GM11168 (cell line): ENCODE results near the gene COPA.
"Not testable (repeated sequence)": the region's sequence is repeated elsewhere in the genome, so short reads cannot be mapped to it uniquely, and the experiment has no call there.

Experiments
- in situ Hi-C: fragments of 300-500 bp; cut with MboI; formaldehyde crosslinking; loops from one replicate; pipeline ENCODE4 v1.12.0; 2022; ENCODE audit warnings: low sequenced_read_pairs; ENCODE audit not compliant: unreplicated experiment

COPA gene

GRCh38 chr1:160338580-160338979 is 4.5 kb downstream of the COPA start:
- in situ Hi-C loops, result no loop called here

GRCh38 chr1:160332516-160332915 is 10.5 kb downstream of the COPA start:
- in situ Hi-C loops, result no loop called here

- in situ Hi-C loops, result no loop called here
These were observed 12.9 kb downstream of the COPA start for GRCh38 chr1:160330119-160330518.

GRCh38 chr1:160328184-160328583 is 14.9 kb downstream of the COPA start:
- in situ Hi-C loops, result no loop called here

- in situ Hi-C loops, result no loop called here
These were observed 16.6 kb downstream of the COPA start for GRCh38 chr1:160326418-160326817.

GRCh38 chr1:160325252-160325651 is 17.8 kb downstream of the COPA start:
- in situ Hi-C loops, result no loop called here

- in situ Hi-C loops, result no loop called here
These were observed 20.2 kb downstream of the COPA start for GRCh38 chr1:160322831-160323230.

- in situ Hi-C loops, result no loop called here
These were observed 27.7 kb downstream of the COPA start for GRCh38 chr1:160315359-160315758.

GRCh38 chr1:160309571-160309970 is 33.5 kb downstream of the COPA start:
- in situ Hi-C loops, result no loop called here

GRCh38 chr1:160309185-160309557 is 33.9 kb downstream of the COPA start:
- in situ Hi-C loops, result no loop called here

- in situ Hi-C loops, result no loop called here
These were observed 34.4 kb downstream of the COPA start for GRCh38 chr1:160308451-160309184.

GRCh38 chr1:160307118-160307791 is 35.8 kb downstream of the COPA start:
- in situ Hi-C loops, result no loop called here

GRCh38 chr1:160300173-160300572 is 42.9 kb downstream of the COPA start:
- in situ Hi-C loops, result no loop called here

- in situ Hi-C loops, result loop anchor here (10.0 kb wide), 1 partner anchor 101 kb away; the partner anchor contains the start of gene CASQ1
These were observed 47.0 kb downstream of the COPA start for GRCh38 chr1:160296036-160296435.

- in situ Hi-C loops, result loop anchor here (10.0 kb wide), 1 partner anchor 98 kb away; the partner anchor contains the start of gene CASQ1
These were observed 49.8 kb downstream of the COPA start for GRCh38 chr1:160293020-160293968.

- in situ Hi-C loops, result loop anchor here (10.0 kb wide), 1 partner anchor 97 kb away; the partner anchor contains the start of gene CASQ1
These were observed 51.5 kb downstream of the COPA start for GRCh38 chr1:160291248-160292220.

- in situ Hi-C loops, result not testable (repeated sequence)
These were observed 55.3 kb downstream of the COPA start for GRCh38 chr1:160287769-160288168.

GRCh38 chr1:160285506-160285905 is 57.5 kb downstream of the COPA start:
- in situ Hi-C loops, result no loop called here

- in situ Hi-C loops, result no loop called here
These were observed 58.2 kb downstream of the COPA start, which contains the start of gene PEX19 for GRCh38 chr1:160284782-160285344. TSS of gene PEX19 (minus strand) at chr1:160285133. CDS start at chr1:160285124, 9 bp downstream.
